ENCODE data around the gene DUSP7.

Gene DUSP7

DNA sequence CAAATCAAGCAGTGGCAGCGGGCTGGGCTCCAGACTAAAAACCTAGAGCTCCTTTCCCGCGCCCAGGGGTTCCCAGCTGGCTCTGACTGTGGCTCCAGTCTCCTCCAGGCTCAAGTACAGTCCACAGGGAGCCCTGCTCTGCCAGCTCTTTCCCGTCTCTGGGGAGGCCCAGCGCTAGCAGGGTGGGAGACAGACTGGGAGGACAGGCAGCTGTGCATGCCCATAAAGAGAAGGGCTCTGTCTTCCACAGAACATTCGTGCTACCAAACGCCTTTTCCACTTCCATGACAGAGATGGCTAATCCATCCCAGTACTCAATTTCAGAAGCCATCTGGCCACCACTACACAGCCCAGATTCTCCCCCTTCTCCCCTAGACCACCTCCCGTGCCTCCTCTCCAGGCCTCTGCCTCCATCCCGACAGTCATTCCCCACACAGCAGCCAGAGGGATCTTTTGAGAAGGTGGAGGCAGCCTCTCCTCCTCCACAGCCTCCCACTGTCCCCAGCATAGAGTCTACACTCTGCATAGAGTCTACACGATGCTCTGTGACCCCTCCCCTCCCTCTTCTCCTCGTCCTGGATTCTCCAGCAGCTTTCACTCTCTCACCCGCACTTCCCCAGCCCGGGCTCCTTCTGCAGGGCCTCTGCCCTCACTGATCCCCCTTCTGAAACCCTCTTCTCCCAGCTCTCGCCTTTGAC lies 6.8 kb upstream of the DUSP7 start:
- H2AFZ ChIP-seq (ENCODE audit: low read depth) = no peak overlapping the region
- H3K79me2 ChIP-seq (ENCODE audit: insufficient read depth, low read depth) = no peaks in the 10 kb centered on the region
- no peak overlapping the region for H3K9ac ChIP-seq
- H3K27me3 ChIP-seq (ENCODE audit: insufficient read depth, low read depth) = no peaks in the 10 kb centered on the region
- no peaks in the 10 kb centered on the region for H4K20me1 ChIP-seq (ENCODE audit: insufficient read depth)
- no peaks in the 10 kb centered on the region for H3K4me1 ChIP-seq (ENCODE audit: low read depth, poor library complexity, severe bottlenecking)
- H3K4me2 ChIP-seq = no peak overlapping the region
- H3K36me3 ChIP-seq (ENCODE audit: insufficient read depth) = no peaks in the 10 kb centered on the region
- TF ChIP-seq CTCF (conservative IDR thresholded peaks at IDR 0.05; ENCODE audit: low read depth, low read length) = no peak
- H3K4me3 ChIP-seq (IDR thresholded peaks at IDR 0.05; ENCODE audit: insufficient read depth, low read depth, low read length) = no peak overlapping the region
- H3K27ac ChIP-seq = no peak overlapping the region

GRCh38 chr3:52062505-52062904 lies 6.1 kb upstream of the DUSP7 start:
- Histone ChIP-seq H3K4me2 (no peak overlapping the region), H3K9ac (no peak overlapping the region), H3K27me3 (ENCODE audit: insufficient read depth, low read depth) (no peaks in the 10 kb centered on the region), H3K36me3 (ENCODE audit: insufficient read depth) (no peaks in the 10 kb centered on the region), H3K4me1 (ENCODE audit: low read depth, poor library complexity, severe bottlenecking) (no peaks in the 10 kb centered on the region), H3K4me3 (IDR thresholded peaks at IDR 0.05; ENCODE audit: insufficient read depth, low read depth, low read length) (no peak overlapping the region), H3K79me2 (ENCODE audit: insufficient read depth, low read depth) (no peaks in the 10 kb centered on the region), H2AFZ (ENCODE audit: low read depth) (no peak overlapping the region), H3K27ac (no peak overlapping the region), H4K20me1 (ENCODE audit: insufficient read depth) (no peaks in the 10 kb centered on the region)
- TF ChIP-seq CTCF (conservative IDR thresholded peaks at IDR 0.05; ENCODE audit: low read depth, low read length) = no peak

GRCh38 chr3:52061121-52061910 lies 4.9 kb upstream of the DUSP7 start:
- Histone ChIP-seq H3K79me2 (ENCODE audit: insufficient read depth, low read depth) (no peaks in the 10 kb centered on the region), H4K20me1 (ENCODE audit: insufficient read depth) (no peaks in the 10 kb centered on the region), H3K4me1 (ENCODE audit: low read depth, poor library complexity, severe bottlenecking) (no peaks in the 10 kb centered on the region), H3K36me3 (ENCODE audit: insufficient read depth) (no peaks in the 10 kb centered on the region), H3K27ac (no peak overlapping the region), H3K27me3 (ENCODE audit: insufficient read depth, low read depth) (no peaks in the 10 kb centered on the region), H3K9ac (no peak overlapping the region), H3K4me2 (no peak overlapping the region), H2AFZ (ENCODE audit: low read depth) (no peak overlapping the region), H3K4me3 (IDR thresholded peaks at IDR 0.05; ENCODE audit: insufficient read depth, low read depth, low read length) (no peak overlapping the region)
- TF ChIP-seq CTCF (conservative IDR thresholded peaks at IDR 0.05; ENCODE audit: low read depth, low read length) = no peak

DNA sequence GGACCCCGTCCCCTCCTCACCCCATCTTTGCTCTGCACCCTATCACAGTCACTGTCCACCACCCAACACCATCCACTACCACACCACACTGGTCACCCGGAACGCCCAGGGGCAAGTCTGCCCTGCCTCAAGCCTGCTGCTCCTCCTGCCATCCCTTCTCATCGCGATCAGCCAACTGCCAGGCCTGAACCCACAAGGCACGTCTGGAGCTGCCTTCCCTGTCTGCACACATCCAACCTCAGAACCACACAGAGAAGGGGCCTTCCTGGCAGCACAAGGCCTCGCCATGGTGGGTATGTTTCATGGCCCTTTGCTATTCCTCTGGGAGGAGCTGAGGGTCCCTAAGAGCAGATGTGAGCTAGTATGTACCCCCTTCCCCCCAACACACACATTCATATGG lies 3.4 kb upstream of the DUSP7 start:
- H3K27me3 ChIP-seq (ENCODE audit: insufficient read depth, low read depth) = no peaks in the 10 kb centered on the region
- no peak overlapping the region for H3K9ac ChIP-seq
- H4K20me1 ChIP-seq (ENCODE audit: insufficient read depth) = no peaks in the 10 kb centered on the region
- H2AFZ ChIP-seq (ENCODE audit: low read depth) = no peak overlapping the region
- TF ChIP-seq CTCF (conservative IDR thresholded peaks at IDR 0.05; ENCODE audit: low read depth, low read length) = no peak
- no peaks in the 10 kb centered on the region for H3K79me2 ChIP-seq (ENCODE audit: insufficient read depth, low read depth)
- no peaks in the 10 kb centered on the region for H3K36me3 ChIP-seq (ENCODE audit: insufficient read depth)
- no peak overlapping the region for H3K4me3 ChIP-seq (IDR thresholded peaks at IDR 0.05; ENCODE audit: insufficient read depth, low read depth, low read length)
- peaks cover under 1% of the 10 kb centered on the region for H3K4me1 ChIP-seq (ENCODE audit: low read depth, poor library complexity, severe bottlenecking)
- no peak overlapping the region for H3K4me2 ChIP-seq
- H3K27ac ChIP-seq = no peak overlapping the region
